Frontal cortex (tissue), 4 donors: ENCODE measurements around the gene DYNLT2. TPM values are rescaled to one million over a fixed set of nuclear protein-coding genes. Genes with fewer than 3 reads are reported as not detected.
"Not testable (repeated sequence)": the region's sequence is repeated elsewhere in the genome, so short reads cannot be mapped to it uniquely, and the experiment has no call there.

Experiments used
- DNase-seq, 2 donors: peaks; one replicate each; pipeline ENCODE4 v3.0.0; 2012; ENCODE audit warnings: low spot score in 2 of 2
- FAIRE-seq: peaks from 2 replicates; lab custom pipeline; 2012; peaks lifted over from hg19 to GRCh38; lab: Jason Lieb, UNC
- total RNA-seq: library from RNA; depleted of rRNA; stranded (reverse); fragments of >200 nt; gene quantifications from one replicate; pipeline ENCODE4 v1.2.3, GENCODE V29; 2014
- donor health status: control.
- donor health status: control.
- donor health status: control.

DYNLT2 gene
- total RNA-seq, 1 donor from 2014 or later, result 2.0 TPM

GRCh38 chr6:169702840-169703246 is 48.5 kb downstream of the DYNLT2 start:
- no peak for DNase-seq
- FAIRE-seq, result no peak

GRCh38 chr6:169701954-169702839 is 49.2 kb downstream of the DYNLT2 start, which contains the start of the genes C6orf120 and WDR27:
C6orf120 (plus strand) TSS chr6:169702126; CDS start chr6:169702460, 334 bp downstream.
WDR27 (minus strand) TSS chr6:169702029; CDS start chr6:169689005, 13,024 bp downstream.
- FAIRE-seq, result no peak
- DNase-seq, result peak; percentile 90 to 94

GRCh38 chr6:169701311-169701953 is 49.9 kb downstream of the DYNLT2 start:
- DNase-seq (no peak), FAIRE-seq (no peak)

- FAIRE-seq, result no peak
Measured at GRCh38 chr6:169700296-169700695, 51.1 kb downstream of the DYNLT2 start.

GRCh38 chr6:169697115-169697514 is 54.3 kb downstream of the DYNLT2 start:
- DNase-seq, FAIRE-seq: not testable (repeated sequence)

More at GRCh38 chr6:169700296-169700695, 51.1 kb downstream of the DYNLT2 start:
- DNase-seq, result no peak

- DNase-seq (no peak), FAIRE-seq (no peak)
Measured at GRCh38 chr6:169695131-169695530, 56.2 kb downstream of the DYNLT2 start.

- DNase-seq (no peak), FAIRE-seq (no peak)
Measured at GRCh38 chr6:169692516-169692915, 58.9 kb downstream of the DYNLT2 start.

GRCh38 chr6:169691260-169691659 is 60.1 kb downstream of the DYNLT2 start:
- FAIRE-seq, result no peak

More at GRCh38 chr6:169691260-169691659, 60.1 kb downstream of the DYNLT2 start:
- no peak for DNase-seq

Other genes starting within 250 kb of the DYNLT2 start
- 18.3 TPM for gene WDR27, start 49.5 kb downstream of the DYNLT2 start, total RNA-seq
- 26.9 TPM for gene C6orf120, start 49.4 kb downstream of the DYNLT2 start, total RNA-seq
- gene PHF10, start 27.1 kb downstream of the DYNLT2 start, total RNA-seq, result 22.4 TPM
- 23.2 TPM for gene ERMARD, start 50 bp upstream of the DYNLT2 start, total RNA-seq